Sigmoid colon (tissue), 4 donors: ENCODE measurements around the gene POMZP3.
"Not testable (repeated sequence)": the region's sequence is repeated elsewhere in the genome, so short reads cannot be mapped to it uniquely, and the experiment has no call there.

ENCODE experiments used
- EP300 ChIP-seq, 4 donors: sonication (generic); formaldehyde crosslinking; IDR thresholded peaks; one replicate each; pipeline ENCODE4 v1.6.1; 2017; ENCODE audit warnings: antibody characterized with exemption in 4 of 4
- POLR2A ChIP-seq, 2 donors: fragments of 450-650 bp; IDR thresholded peaks; one replicate each; pipeline ENCODE4 v1.6.1; 2016; ENCODE audit warnings: antibody characterized with exemption in 2 of 2, mild to moderate bottlenecking in 2 of 2, moderate library complexity in 2 of 2
- POLR2AphosphoS5 ChIP-seq, 4 donors: sonication (generic); formaldehyde crosslinking; IDR thresholded peaks; one replicate each; pipeline ENCODE4 v1.6.1; 2017; ENCODE audit warnings: antibody characterized with exemption in 4 of 4
- TF ChIP-seq, protein P1 (sequence below), 4 experiments: fragments of 450-650 bp in 3 of 4; fragments of 200-600 bp in 1 of 4; IDR thresholded peaks; one replicate each; pipeline ENCODE4 v1.5.1; 2016 to 2019; ENCODE audit warnings: antibody characterized with exemption in 4 of 4, mild to moderate bottlenecking in 3 of 4, moderate library complexity in 2 of 4

DNA sequence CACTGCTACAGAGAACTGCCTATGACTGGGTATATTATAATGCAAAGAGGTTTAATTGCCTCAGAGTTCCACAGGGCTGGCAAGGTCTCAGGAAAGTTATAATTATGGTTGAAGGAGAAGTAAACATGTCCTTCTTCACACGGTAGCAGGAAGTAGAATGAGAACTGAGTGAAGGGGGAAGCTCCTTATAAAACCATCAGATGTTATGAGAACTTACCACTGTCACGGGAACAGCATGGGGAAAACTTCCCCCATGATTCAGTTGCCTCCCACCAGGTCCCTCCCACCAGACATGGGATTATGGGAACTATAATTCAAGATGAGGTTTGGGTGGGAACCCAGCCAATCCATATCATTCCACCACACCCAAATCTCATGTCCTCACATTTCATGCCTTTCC is 34.4 kb downstream of the POMZP3 start:
- TF ChIP-seq, protein P1, sequence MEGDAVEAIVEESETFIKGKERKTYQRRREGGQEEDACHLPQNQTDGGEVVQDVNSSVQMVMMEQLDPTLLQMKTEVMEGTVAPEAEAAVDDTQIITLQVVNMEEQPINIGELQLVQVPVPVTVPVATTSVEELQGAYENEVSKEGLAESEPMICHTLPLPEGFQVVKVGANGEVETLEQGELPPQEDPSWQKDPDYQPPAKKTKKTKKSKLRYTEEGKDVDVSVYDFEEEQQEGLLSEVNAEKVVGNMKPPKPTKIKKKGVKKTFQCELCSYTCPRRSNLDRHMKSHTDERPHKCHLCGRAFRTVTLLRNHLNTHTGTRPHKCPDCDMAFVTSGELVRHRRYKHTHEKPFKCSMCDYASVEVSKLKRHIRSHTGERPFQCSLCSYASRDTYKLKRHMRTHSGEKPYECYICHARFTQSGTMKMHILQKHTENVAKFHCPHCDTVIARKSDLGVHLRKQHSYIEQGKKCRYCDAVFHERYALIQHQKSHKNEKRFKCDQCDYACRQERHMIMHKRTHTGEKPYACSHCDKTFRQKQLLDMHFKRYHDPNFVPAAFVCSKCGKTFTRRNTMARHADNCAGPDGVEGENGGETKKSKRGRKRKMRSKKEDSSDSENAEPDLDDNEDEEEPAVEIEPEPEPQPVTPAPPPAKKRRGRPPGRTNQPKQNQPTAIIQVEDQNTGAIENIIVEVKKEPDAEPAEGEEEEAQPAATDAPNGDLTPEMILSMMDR (IDR thresholded peaks at IDR 0.05) = not testable (repeated sequence)
- TF ChIP-seq POLR2A, POLR2AphosphoS5, EP300 (IDR thresholded peaks at IDR 0.05): not testable (repeated sequence)
